Left renal pelvis (tissue), 4 donors: ENCODE measurements around the gene NUBP1. TPM values are rescaled to one million over a fixed set of nuclear protein-coding genes. Genes with fewer than 3 reads are reported as not detected.
"Not testable (repeated sequence)": the region's sequence is repeated elsewhere in the genome, so short reads cannot be mapped to it uniquely, and the experiment has no call there.

Source experiments
- DNase-seq, 4 donors: peaks; one replicate each; pipeline ENCODE4 v3.0.0-alpha.2; 2013; ENCODE audit warnings: low read depth in 4 of 4, low spot score in 3 of 4
- polyA plus RNA-seq, 4 donors: library from polyadenylated mRNA; unstranded; fragments of 120-200 nt; gene quantifications; one replicate each; pipeline ENCODE4 v1.2.1, GENCODE V29; 2013; ENCODE audit not compliant: insufficient read length in 4 of 4

NUBP1 gene
- polyA plus RNA-seq, 4 donors = 25.1 to 37.6 (median 30.6) TPM

- DNase-seq = no peak
Observed at GRCh38 chr16:10750793-10751192, 7.2 kb downstream of the NUBP1 start.

DNA sequence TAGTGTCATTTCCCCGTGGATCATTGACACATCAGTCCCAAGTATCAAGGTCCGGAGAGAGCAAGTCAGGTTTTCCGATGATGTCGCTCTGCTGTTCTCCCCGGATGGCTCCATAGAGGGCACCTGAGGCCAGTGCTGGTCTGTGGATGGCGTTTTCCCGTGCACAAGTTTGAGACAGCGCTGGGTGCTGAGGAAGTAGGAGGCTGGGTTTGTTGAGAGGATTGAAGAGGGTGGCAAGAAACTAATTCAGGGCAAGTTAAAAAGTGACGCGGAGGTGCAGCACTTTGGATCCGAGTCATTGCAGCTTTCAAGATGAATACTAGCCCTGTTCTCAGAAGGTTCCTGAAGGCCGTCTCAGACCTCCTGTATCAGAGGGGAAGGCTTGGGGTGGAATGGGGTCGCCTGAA, 7.7 kb downstream of the NUBP1 start:
- DNase-seq = no peak

GRCh38 chr16:10752843-10753523, 9.3 kb downstream of the NUBP1 start:
- no peak for DNase-seq

GRCh38 chr16:10753670-10754069, 10.0 kb downstream of the NUBP1 start:
- DNase-seq = no peak

DNA sequence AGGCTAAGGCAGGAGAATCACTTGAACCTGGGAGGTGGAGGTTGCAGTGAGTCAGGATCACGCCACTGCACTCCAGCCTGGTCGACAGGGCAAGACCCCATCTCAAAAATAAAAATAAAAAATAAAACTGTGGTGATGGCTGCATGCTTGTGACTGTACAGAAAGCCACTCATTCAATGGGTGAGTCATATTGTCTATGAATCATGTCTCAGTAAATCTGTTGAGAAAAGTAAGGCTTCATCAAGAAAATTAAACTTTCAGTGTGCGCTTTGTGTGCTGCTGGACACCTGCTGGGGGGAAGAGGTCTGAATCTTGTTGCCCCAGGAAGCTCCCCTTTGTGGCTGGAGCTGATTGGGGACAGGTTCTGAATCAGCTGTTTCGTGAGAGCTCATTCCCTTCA, 11.3 kb downstream of the NUBP1 start:
- no peak for DNase-seq

- no peak for DNase-seq
Observed at GRCh38 chr16:10756574-10756973, 12.9 kb downstream of the NUBP1 start.

- DNase-seq = no peak
Observed at GRCh38 chr16:10760858-10761257, 17.2 kb downstream of the NUBP1 start.

GRCh38 chr16:10761373-10761772, 17.7 kb downstream of the NUBP1 start:
- no peak for DNase-seq

DNA sequence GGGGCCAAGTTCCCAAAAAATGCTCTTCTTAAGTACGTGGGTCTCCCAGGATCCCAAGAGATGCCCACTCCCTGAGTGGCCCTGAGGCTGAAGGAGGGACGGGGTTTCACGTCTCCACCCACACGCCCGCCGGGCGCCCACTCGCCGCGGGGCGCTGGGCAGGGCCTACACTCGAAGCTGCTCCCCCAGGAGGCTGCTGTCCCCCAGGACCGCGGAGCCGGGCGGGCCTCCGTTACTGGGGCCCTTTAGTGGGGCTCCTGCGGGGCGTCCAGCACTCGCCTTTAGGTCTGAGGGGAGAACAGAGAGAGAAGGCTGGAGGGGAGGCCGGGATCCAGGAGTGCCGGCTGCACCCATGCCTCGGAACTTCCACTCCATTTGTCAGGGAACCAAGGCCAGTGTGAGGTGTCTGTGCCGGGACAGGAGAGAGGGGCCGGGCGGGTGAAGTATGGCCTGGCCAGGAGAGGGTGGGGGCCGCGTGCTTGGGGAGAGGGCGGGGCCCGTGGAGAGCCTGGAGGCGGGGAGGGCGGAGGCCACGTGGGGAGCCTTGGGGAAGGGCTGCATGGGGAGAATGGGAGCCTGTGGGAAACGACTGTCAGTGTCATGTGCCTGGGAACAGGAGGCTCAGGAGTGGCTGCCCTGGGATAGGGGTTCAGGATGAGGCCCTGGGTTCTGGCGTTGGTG, 18.8 kb downstream of the NUBP1 start:
- no peak for DNase-seq

GRCh38 chr16:10763456-10763855, 19.8 kb downstream of the NUBP1 start:
- DNase-seq = no peak

DNA sequence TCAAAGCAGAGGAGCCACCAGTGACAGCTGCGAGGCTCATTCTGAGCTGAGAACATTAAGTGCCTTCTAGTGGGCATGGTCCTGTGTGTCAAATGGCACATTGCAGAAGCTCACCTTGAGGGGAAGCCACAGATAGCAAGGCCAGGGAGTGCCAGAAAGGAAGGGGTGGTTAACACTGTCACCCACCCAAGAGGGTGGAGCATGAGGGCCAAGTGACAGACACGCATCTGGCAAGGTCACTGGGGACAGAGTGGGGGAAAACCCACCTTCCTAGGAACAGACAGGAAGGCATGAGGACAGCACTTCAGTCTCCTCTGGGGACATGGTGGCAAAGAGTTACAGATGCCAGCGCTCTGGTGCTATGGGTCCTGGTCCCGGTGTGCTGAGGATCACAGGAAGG, 22.1 kb downstream of the NUBP1 start:
- no peak for DNase-seq

DNA sequence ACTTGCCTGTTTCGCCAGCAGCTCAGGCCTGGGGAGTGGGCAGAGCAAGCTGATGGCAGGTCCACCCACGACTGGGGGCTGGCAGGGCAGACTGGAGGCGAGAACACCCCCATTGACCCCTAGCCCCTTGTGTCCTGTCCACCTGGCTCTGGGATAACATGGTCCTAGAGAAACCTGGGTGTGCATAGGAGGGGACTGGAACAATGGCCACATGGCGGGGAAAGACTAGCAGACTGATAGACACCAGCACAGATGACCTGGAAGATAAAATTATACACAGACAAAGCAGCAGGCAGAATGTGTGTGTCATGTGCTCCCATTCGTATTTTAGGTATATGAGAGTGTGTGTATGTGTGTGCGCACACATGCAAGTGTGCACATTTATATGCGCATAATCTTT, 23.5 kb downstream of the NUBP1 start:
- DNase-seq = no peak

GRCh38 chr16:10769381-10769780, 25.7 kb downstream of the NUBP1 start:
- DNase-seq = no peak

DNA sequence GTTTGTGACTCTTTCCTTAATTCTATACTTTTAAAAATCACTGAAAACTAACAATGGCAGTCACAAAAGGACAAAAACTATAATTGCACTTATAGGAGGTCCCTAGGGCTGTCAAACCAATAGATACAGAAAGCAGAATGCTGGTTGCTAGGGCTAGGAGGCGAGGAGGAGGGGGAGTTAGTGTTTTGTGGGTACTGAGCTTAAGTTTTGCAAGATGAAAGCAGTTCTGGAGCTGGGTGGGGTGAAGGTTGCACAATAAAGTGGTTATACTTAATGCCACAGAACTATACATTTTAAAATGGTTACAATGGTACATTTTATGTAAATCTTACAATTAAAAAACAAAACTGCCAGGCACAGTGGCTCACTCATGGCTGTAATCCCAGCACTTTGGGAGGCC, 27.3 kb downstream of the NUBP1 start:
- DNase-seq = no peak

DNA sequence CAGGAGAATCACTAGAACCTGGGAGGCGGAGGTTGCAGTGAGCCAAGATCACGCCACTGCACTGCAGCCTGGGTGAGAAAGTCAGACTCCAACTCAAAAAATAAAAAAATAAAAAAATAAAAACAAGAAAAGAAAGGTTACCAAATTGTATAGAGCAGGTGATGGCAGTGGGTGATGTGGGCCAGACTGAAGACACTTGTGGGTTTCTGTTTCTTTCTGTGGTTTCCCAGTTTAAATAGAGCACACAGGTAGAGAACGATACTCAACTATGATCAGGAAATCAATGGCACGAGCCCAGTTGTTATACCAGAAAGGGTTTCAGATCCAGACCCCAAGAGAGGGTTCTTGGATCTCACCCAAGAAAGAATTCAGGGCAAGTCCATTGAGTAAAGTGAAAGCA, 32.6 kb downstream of the NUBP1 start:
- no peak for DNase-seq

DNA sequence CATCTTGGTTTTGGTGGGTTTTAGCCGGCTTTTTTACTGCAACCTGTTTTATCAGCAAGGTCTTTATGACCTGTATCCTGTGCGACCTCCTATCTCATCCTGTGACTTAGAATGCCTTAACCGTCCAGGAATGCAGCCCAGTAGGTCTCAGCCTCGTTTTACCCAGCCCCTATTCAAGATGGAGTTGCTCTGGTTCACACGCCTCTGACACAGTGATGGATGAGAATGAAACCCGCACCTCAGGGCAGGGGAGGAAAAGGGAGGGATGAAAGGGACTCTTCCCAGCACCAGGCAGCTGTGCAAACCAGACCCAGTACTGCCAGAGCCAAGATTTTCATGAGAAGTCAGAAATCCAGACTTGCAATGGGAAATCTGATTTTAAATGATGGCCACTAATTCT, 33.3 kb downstream of the NUBP1 start:
- DNase-seq = not testable (repeated sequence)

GRCh38 chr16:10777356-10777755, 33.7 kb downstream of the NUBP1 start:
- DNase-seq = no peak

DNA sequence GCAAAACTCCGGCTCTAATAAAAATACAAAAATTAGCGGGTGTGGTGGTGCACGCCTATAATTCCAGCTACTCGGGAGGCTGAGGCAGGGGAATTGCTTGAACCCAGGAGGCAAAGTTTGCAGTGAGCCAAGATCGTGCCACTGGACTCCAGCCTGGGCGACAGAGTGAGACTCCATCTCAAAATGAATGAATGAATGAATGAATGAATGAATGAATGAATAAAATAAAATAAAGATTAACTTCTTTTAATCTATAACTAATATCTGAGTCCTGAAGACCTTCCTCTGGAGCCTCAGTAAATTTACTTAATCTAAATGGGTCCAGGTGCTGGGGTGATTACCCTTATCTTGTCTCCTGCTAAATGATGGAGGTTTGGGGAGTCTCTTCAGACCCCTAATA, 36.3 kb downstream of the NUBP1 start:
- not testable (repeated sequence) for DNase-seq

- DNase-seq = no peak
Observed at GRCh38 chr16:10780628-10781027, 37.0 kb downstream of the NUBP1 start.

DNA sequence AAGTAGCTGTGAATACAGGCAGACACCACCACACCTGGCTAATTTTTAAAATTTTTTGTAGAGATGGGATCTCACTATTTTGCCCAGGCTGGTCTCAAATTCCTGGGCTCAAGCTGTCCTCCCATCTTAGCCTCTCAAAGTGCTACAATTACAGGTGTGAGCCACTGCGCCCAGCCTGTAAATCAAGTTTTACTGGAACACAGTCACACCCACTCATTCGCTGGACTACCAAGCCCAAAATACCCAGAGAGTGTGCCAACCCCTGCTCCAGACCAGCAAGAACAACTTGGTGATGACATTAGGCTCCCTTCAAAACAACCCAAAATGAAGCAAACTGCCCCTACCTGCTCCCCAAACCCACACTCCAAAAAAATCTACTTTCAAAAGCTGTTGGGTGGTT, 39.0 kb downstream of the NUBP1 start:
- no peak for DNase-seq

GRCh38 chr16:10787304-10787703, 43.7 kb downstream of the NUBP1 start:
- DNase-seq = no peak

- not testable (repeated sequence) for DNase-seq
Observed at GRCh38 chr16:10788630-10789029, 45.0 kb downstream of the NUBP1 start.

DNA sequence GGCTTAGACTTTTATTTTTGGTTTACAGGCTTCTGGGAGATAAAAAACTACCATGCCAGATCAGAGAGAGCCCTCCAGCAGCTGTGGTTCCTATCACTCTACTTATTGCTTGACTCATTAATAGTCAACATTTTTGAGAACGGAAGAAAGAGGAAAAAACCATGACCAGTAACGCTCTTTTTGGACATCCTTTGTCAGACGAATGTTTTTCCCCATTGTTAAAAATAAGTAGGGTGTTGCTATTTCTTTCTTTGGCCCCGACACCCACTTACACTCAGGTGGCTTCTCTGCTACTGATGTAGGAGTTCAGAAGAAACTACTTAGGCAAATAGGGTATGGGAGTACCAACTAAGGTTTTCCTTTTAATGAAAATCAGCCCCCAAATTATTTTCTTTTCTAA, 47.4 kb downstream of the NUBP1 start:
- DNase-seq = no peak
